GM18505 (cell line): ENCODE data around the gene ARRDC3.

Experiments used
- ATAC-seq: cut with Tn5 transposase; IDR thresholded peaks from one replicate; pipeline ENCODE4 v1.9.1; 2021; ENCODE audit not compliant: unreplicated experiment
- POLR2A ChIP-seq: IDR thresholded peaks from 4 replicates; pipeline ENCODE4 v1.6.1; 2011; ENCODE audit warnings: borderline replicate concordance; ENCODE audit not compliant: insufficient read depth, insufficient read length; ENCODE audit errors: extremely low read depth

ARRDC3 gene, protein sequence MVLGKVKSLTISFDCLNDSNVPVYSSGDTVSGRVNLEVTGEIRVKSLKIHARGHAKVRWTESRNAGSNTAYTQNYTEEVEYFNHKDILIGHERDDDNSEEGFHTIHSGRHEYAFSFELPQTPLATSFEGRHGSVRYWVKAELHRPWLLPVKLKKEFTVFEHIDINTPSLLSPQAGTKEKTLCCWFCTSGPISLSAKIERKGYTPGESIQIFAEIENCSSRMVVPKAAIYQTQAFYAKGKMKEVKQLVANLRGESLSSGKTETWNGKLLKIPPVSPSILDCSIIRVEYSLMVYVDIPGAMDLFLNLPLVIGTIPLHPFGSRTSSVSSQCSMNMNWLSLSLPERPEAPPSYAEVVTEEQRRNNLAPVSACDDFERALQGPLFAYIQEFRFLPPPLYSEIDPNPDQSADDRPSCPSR

DNA sequence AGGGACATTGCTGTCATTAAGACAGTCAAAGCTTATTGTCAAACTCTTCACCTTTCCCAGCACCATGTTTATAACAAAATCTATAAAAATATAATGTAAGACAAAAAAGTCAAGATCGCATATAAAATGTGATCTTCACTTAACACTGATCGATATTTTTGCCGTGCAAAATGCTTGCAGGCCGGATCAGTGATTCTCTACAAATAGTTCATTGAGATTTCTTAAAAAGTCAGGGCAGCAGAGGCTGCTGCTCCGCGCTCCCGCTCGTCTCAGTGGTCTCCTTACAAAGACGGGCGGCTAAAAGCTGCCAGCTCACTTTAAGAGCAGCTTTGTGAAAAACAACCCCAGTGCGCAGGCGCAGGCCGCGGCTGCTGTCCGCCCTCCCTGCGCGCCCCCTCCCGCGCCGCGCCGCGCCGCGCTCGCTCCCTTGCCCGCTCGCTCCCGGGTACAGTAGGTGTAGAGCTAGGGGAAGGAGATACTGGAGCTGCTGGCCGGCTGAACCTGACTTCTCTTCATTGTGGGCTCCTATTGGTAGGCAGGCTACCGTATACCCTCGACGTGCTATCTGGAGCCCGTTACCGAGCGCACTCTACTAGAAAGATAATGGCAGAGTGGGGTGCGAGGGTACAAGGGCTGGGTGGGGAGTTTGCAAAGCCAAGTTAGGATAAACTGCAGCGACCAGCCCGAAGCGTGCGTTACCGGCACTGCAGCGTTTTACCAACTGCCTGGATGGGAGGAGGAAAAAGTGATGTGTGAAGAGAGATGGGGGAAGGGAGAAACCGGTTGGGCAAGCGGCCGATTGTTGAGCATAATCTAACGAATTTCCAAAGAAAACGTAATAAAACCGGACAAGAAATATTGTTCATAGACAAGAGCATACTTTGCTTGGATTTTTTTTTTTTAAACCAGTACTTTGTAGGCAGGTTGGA, at the start of gene ARRDC3:
TSS of gene ARRDC3 (minus strand) at position 291 of the 929 bp plus-strand sequence. CDS start at position 66, 225 bp downstream.
- peak; percentile 100 for TF ChIP-seq POLR2A
- peak; percentile 50 for ATAC-seq

DNA sequence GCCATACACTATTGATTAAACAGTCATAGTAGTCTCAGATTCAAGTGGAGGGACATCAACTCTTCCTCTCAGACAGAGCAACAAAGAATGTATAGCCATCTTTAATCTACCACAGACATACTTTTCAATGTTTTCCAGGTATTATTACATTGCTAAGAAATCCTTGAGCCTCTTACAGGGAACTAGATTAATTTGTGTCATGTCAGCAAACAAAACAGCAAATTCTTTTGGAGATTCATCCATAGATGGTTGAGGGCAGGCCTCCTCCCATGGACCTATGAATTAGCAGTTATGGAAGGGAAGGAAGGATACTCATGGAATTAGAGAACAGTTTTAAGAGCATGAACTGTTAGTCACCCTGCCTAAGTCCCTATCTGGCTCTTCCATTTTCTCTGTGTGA, 47.8 kb upstream of the ARRDC3 start:
- TF ChIP-seq POLR2A, result no peak
- ATAC-seq, result no peak

DNA sequence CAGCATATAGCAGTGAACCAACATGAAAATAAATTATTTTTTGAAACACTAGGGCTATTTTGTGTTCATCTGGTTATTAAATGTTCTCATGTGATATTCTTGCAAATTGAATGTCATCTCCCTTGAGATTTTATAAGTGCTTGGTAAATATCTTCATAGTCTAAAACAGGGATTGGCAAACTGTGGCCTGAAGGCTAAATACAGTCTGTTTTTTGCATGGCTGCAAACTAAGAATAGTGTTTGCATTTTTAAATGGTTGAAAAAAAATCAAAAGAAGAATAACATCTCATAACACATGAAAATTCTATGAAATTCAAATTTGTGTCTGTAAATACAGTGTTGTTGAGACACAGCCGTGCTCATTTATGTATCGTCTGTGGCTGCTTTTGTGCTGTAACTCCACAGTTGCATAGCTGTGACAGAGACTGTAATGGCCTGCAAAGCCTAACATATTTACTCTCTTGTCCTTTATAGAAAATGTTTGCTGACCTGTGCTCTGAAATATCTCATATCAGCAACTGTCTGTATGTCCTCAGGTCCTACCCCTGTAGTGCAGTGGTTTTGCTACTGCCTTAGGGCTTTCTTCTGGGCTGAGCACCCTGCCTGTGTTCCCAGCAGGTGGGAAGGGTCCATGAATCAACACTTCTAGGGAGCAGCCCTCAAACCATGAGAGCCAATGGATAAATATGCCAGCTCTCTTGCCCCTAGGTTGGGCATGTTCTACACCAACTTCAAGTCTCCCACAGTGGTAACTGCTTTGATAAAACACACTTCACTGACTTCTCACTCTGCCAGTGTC, 41.7 kb upstream of the ARRDC3 start:
- no peak for TF ChIP-seq POLR2A
- no peak for ATAC-seq

DNA sequence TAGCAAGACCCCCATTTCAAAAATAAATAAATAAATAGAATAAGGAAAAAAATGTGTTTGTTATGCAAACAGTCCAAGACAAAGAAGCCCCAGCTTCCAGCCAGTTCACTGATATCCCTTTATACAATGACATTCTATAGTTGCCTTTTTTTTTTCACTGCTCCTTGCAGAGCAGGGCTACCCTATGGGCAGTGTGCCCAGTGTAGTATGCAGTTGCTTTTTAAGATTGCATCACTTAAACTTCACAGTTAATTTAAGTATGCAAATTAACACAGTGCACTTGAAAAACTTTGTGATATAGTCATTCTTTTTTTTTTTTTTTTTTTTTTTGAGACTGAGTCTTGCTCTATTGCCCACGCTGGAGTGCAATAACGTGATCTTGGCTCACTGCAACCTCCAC, 40.8 kb upstream of the ARRDC3 start:
- TF ChIP-seq POLR2A, result no peak
- no peak for ATAC-seq

DNA sequence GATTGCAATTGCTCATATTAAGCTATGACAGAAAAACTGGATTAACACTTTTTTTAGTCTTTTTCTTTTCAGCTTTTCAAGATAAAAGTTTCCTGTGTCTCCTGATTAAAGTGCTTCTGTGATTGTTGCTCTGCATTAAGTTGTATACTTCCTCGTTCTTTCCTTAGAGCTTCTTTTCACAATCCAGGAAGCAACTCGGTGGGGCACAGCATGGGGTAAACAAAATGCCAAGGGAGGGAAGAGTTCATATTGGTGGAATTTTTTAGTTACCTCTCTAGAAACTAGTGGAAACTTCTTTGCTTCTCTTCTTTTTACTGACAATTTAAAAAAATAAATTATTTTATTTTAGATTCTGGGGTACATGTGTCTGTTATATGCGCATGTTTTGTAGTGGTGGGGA, 37.8 kb upstream of the ARRDC3 start:
- no peak for ATAC-seq
- TF ChIP-seq POLR2A, result no peak

DNA sequence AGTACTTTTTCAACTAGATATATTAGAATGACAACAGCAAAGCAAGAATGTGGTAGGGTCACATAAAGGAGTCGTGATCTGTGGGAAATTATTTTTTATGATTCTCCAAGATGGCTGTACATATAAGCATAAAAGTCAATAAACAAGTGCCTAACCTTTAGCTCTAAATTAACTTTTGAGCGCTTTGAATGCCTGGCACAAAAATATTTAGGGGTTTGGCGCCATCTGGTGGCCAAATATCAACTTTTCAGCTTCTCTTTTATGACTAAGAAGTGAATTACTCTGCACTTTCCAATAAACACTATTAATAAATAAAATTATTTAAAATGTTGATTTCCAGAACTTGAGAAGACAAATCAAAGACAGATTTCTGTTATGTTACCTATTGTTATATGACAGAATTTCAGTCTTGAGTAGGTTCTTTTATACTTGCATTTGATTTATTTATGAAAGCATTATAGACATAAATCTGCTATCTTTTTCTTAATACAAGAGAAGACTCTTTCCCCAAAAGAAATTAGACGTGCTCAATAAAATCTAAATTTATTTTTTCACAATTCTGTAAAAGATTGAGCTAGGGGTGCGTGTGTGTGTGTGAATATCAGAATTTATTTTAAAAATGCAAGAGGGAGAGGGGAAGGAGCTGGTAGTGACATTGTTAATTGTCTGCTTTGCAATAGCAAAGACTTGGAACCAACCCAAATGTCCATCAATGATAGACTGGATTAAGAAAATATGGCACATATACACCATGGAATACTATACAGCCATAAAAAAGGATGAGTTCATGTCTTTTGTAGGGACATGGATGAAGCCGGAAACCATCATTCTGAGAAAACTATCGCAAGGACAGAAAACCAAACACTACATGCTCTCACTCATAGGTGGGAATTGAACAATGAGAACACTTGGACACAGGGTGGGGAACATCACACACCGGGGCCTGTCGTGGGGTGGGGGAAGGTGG, 36.7 kb upstream of the ARRDC3 start:
- TF ChIP-seq POLR2A, result no peak
- ATAC-seq, result no peak

DNA sequence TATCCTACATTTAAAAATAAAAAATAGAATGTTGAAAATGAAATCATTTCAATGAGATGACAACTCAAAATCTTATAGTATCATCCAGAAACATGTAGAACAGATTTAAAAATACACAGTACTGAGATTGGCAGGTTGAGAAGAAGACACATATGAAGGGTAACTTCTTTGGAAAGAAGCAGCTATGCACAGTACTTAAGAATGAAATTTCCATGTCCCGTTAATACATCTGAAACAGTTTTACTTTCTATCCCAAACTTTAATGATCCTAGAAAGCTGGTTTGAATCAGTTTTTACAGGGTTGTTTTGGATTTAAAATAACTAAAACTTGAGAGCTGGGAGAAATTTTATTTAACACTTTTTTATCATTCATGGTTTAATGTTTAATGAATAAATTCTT, 36.0 kb upstream of the ARRDC3 start:
- ATAC-seq, result no peak
- TF ChIP-seq POLR2A, result no peak

DNA sequence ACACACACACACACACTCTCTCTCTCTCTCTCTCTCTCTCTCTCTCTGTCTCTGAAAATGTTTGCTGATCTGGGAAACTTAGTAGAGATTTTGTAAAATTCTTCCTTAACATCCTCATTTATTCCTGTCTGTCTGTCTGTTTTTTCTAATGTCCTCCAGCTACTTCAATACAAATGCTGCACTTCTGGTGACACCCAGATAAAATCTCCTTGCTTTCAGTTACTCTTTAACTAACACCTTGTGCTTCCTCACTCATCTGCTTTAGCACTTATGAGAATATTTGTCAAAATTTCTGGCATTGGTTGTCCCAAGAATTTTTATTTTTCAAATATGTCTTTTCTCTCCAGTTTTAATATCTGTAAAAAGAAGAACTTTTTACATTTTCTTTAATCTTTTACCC, 35.0 kb upstream of the ARRDC3 start:
- ATAC-seq, result no peak
- no peak for TF ChIP-seq POLR2A

DNA sequence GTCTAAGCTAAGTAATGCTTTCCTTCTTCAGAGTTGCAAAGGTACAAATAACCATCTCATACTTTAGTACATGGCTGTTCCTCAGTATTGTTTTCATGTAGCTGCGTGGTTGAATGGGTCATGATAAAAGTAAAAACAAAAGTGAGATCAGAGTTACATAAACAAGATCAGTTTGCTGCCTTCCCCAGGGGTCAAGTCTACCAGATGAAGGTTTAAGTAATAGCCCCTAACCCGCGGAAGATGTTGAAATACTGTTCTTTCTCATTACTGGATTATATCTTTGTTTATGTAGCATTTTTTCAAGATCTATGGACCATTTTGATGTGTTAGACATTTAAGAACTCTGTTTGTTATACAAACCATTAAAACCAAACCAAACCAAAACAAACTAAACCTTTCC, 34.1 kb upstream of the ARRDC3 start:
- TF ChIP-seq POLR2A, result no peak
- ATAC-seq, result no peak

DNA sequence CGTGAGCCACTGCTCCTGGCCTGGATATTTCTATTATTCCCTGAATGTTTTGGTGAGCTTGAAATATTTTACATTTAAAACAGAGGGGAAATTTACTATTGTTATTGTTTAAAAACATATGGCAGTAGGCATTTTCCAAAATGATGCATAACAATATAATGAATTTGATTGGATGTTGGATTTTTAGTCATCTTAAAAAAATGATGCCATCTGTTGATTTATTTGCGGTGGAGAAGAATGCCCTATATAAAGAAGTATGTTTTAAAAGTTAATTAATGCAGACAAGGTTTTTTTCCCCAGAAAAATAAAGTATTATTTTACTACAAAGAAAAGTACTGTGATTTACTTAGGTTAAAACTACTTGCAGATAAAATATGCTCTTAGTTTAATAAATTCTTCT, 33.4 kb upstream of the ARRDC3 start:
- no peak for TF ChIP-seq POLR2A
- no peak for ATAC-seq

DNA sequence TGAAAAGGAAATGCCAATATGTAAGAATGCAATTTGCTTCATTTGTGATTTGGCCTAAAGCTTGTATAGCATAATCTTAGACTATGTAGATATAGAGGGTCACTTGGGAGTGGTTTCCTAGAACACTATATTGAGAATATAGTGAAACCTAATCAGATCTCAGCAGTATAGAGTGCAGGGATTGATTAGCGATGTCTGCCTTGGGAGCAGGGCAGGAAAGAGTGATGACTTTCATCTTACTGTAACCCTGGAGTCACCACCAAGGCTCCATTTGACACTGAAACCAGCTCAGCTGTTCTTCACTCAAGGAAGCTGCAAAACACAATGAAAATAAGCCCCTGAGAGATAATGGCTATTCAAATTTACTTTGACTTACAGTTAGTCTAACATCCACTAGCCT, 26.2 kb upstream of the ARRDC3 start:
- TF ChIP-seq POLR2A, result no peak
- ATAC-seq, result no peak

DNA sequence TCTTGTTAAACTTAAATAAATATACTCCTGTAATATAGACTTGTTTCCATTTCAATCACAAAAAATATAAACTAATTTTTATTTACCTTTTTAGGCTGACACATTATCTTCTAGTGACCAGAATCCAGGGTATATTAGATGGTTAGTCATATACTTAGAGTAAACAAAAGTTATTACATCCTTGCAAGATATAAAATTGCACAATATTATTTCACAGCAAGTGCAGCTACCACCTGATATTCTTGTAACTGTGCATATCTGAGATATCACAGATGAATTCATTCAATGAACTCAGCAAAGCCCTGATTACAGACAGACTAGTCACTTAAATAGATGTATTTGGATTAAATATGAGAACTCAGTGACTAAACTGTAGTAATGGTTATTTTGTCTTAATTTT, 25.6 kb upstream of the ARRDC3 start:
- ATAC-seq, result no peak
- no peak for TF ChIP-seq POLR2A
